HepG2 (cell line): ENCODE results near the gene LSR. TPM values are rescaled to one million over a fixed set of nuclear protein-coding genes. Genes with fewer than 3 reads are reported as not detected.
A peak's percentile ranks its signal among the peaks of the same experiment; 100 is the strongest.

Experiments used
- ARNT2 ChIP-seq: sonication (generic); formaldehyde crosslinking; IDR thresholded peaks from 2 replicates; pipeline ENCODE4 v1.8.0; 2022; ENCODE audit warnings: mild to moderate bottlenecking, low read depth, missing genetic modification reagents, moderate library complexity
- ATF2 ChIP-seq: sonication (generic); formaldehyde crosslinking; IDR thresholded peaks from 2 replicates; pipeline ENCODE4 v1.4.0; 2020; ENCODE audit warnings: missing genetic modification reagents
- FIP1L1 ChIP-seq: fragments of 200-400 bp; formaldehyde crosslinking; IDR thresholded peaks from 2 replicates; pipeline ENCODE4 v1.6.1; 2018; ENCODE audit warnings: low read depth, mild to moderate bottlenecking, low read length, moderate library complexity, borderline replicate concordance; ENCODE audit not compliant: insufficient read depth
- HNF4A ChIP-seq: sonication (generic); formaldehyde crosslinking; IDR thresholded peaks from 2 replicates; pipeline ENCODE4 v1.4.0; 2020; ENCODE audit warnings: missing genetic modification reagents
- IRX3 ChIP-seq: sonication (generic); formaldehyde crosslinking; IDR thresholded peaks from 2 replicates; pipeline ENCODE4 v1.8.1; 2023; ENCODE audit warnings: mild to moderate bottlenecking, low read depth, missing genetic modification reagents, borderline replicate concordance
- NR2C2 ChIP-seq: sonication (generic); formaldehyde crosslinking; IDR thresholded peaks from 2 replicates; pipeline ENCODE4 v1.4.0; 2020; ENCODE audit warnings: missing genetic modification reagents, mild to moderate bottlenecking, moderate library complexity, borderline replicate concordance
- NRL ChIP-seq: sonication (generic); formaldehyde crosslinking; IDR thresholded peaks from 2 replicates; pipeline ENCODE4 v1.5.0; 2020; ENCODE audit warnings: missing genetic modification reagents, mild to moderate bottlenecking, moderate library complexity, borderline replicate concordance
- PATZ1 ChIP-seq: sonication (generic); formaldehyde crosslinking; IDR thresholded peaks from 2 replicates; pipeline ENCODE4 v1.4.0; 2020; ENCODE audit warnings: missing genetic modification reagents
- PHF21A ChIP-seq: sonication (generic); formaldehyde crosslinking; IDR thresholded peaks from 2 replicates; pipeline ENCODE4 v1.5.0; 2020; ENCODE audit warnings: mild to moderate bottlenecking, missing genetic modification reagents
- PPARG ChIP-seq: conservative IDR thresholded peaks from 2 replicates; pipeline ENCODE4 v1.6.1; 2016; ENCODE audit warnings: missing biosample characterization, missing genetic modification reagents
- SOX6 ChIP-seq, 2 experiments: fragments of 450-650 bp in 1 of 2; sonication (generic) in 1 of 2; formaldehyde crosslinking in 1 of 2; IDR thresholded peaks; 2 replicates each; pipeline versions ENCODE4 v1.4.0 to v1.6.1; 2017 to 2020; ENCODE audit warnings: antibody characterized with exemption in 1 of 2, mild to moderate bottlenecking in 1 of 2, missing genetic modification reagents in 1 of 2
- ZBTB21 ChIP-seq: sonication (generic); formaldehyde crosslinking; IDR thresholded peaks from 2 replicates; pipeline ENCODE4 v1.4.0; 2020; ENCODE audit warnings: missing genetic modification reagents
- ZBTB4 ChIP-seq: sonication (generic); formaldehyde crosslinking; IDR thresholded peaks from 2 replicates; pipeline ENCODE4 v1.4.0; 2020; ENCODE audit warnings: missing genetic modification reagents, mild to moderate bottlenecking, borderline replicate concordance
- ZFX ChIP-seq: sonication (generic); formaldehyde crosslinking; IDR thresholded peaks from 2 replicates; pipeline ENCODE4 v1.4.0; 2020; ENCODE audit warnings: mild to moderate bottlenecking, low read depth, missing genetic modification reagents, moderate library complexity
- ZNF180 ChIP-seq: sonication (generic); formaldehyde crosslinking; IDR thresholded peaks from 2 replicates; pipeline ENCODE4 v1.4.0; 2020; ENCODE audit warnings: low read depth, missing genetic modification reagents, borderline replicate concordance
- ZNF574 ChIP-seq: sonication (generic); formaldehyde crosslinking; IDR thresholded peaks from 2 replicates; pipeline ENCODE4 v1.4.0; 2020; ENCODE audit warnings: missing genetic modification reagents
- ZNF614 ChIP-seq: IDR thresholded peaks from 2 replicates; pipeline ENCODE4 v1.6.1; 2018; ENCODE audit warnings: missing biosample characterization, missing genetic modification reagents, inconsistent platforms, borderline replicate concordance
- polyA plus RNA-seq, 8 experiments: library from polyadenylated mRNA; depleted of rRNA in 3 of 8; stranded (reverse) in 7 of 8; unstranded in 1 of 8; fragments of >200 nt; fragmentation: Illumina TruSeq in 4 of 8; extraction: Trizol in 4 of 8; gene quantifications; 2 replicates each; pipeline versions ENCODE4 v1.2.1 to v1.2.3, GENCODE V29; 2011 to 2016; ENCODE audit warnings: low read depth in 4 of 8, missing spikeins in 1 of 8, mixed read lengths in 1 of 8; ENCODE audit not compliant: insufficient read depth in 1 of 8
- total RNA-seq, 5 experiments: library from RNA; depleted of rRNA; stranded (reverse); fragments of >200 nt; fragmentation: Illumina TruSeq; extraction: Trizol; gene quantifications; 2 replicates each; pipeline ENCODE4 v1.2.3, GENCODE V29; 2016; ENCODE audit warnings: low read depth in 1 of 5

LSR gene
- total and polyA plus RNA-seq, 2 of the 13 experiments (the other 11 are each of a cell fraction or from before 2014, with no cell fraction given): 29.2 to 79.2 TPM

- TF ChIP-seq ZBTB4 (CRISPR knock-in tag) (0 out of 2 replicates have a peak, but pooled peaks have one; percentile 86), ZBTB21 (no peak), NR2C2 (CRISPR knock-in tag) (peak; percentile 67; the same call in 1 of the 2 replicates), PPARG (CRISPR knock-in tag) (0 out of 2 replicates have a peak, but pooled peaks have one; percentile 28), ZNF180 (CRISPR knock-in tag) (no peak), ZNF614 (CRISPR knock-in tag) (peak; percentile 81; the same call in 1 of the 2 replicates), SOX6 (IDR thresholded peaks at IDR 0.05) (no peak), SOX6 (CRISPR knock-in tag; IDR thresholded peaks at IDR 0.05) (peak; percentile 61; the same call in 1 of the 2 replicates), ATF2 (CRISPR knock-in tag) (peak; percentile 36; the same call in 1 of the 2 replicates), ZNF574 (CRISPR knock-in tag) (0 out of 2 replicates have a peak, but pooled peaks have one; percentile 63), PATZ1 (peak; percentile 45; the same call in 1 of the 2 replicates), NRL (CRISPR knock-in tag) (peak; percentile 39; the same call in 1 of the 2 replicates), FIP1L1 (no peak), ARNT2 (peak; percentile 29; the same call in 1 of the 2 replicates), IRX3 (CRISPR knock-in tag) (no peak), HNF4A (CRISPR knock-in tag) (peak; percentile 67), ZFX (peak; percentile 49; the same call in 1 of the 2 replicates), PHF21A (CRISPR knock-in tag) (peak; percentile 47; the same call in 1 of the 2 replicates)
These were observed 60.9 kb downstream of the LSR start (continued) for GRCh38 chr19:35309481-35310279.
